GM12878 (cell line): Measurements from ENCODE around the gene TMEM144.

Source experiments
- BHLHE40 ChIP-seq, 2 experiments: fragments of 450-650 bp in 1 of 2; IDR thresholded peaks; 2 replicates each; pipeline ENCODE4 v1.6.1; 2011 to 2017; ENCODE audit warnings: low read depth in 2 of 2, borderline replicate concordance in 1 of 2, improper control_type of control experiment in 1 of 2, low read length in 1 of 2, mild to moderate bottlenecking in 1 of 2
- POLR2AphosphoS5 ChIP-seq: IDR thresholded peaks from 2 replicates; pipeline ENCODE4 v1.6.1; 2011; ENCODE audit warnings: mild to moderate bottlenecking, low read length, inconsistent platforms

DNA sequence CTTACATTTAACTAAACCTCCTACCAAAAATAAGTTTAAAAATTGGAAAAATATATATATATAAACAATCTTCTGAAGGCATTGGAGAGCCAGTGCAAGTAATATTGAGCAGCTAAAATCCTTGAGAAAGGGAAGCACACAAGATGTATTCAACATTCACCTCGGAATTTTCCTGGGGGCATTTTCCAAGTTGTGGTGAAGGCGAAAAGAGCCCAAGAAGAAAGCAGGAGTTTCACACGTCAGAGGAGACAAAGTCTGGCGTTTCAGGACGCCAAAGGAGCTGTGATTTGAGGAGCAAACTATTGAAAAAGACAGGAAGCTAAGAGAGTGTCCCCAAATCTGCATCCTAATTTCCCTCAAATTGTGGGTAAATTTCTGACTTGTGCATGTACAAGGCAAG, 28.4 kb upstream of the TMEM144 start:
- no peak for TF ChIP-seq POLR2AphosphoS5
- no peak for TF ChIP-seq BHLHE40 (IDR thresholded peaks at IDR 0.05; ENCODE audit: borderline replicate concordance in 1 of 2, low read depth in 2 of 2, low read length in 1 of 2)
